K562 (cell line): Measurements from ENCODE around the gene UQCR11. TPM values are rescaled to one million over a fixed set of nuclear protein-coding genes. Genes with fewer than 3 reads are reported as not detected.

Source experiments
- ARHGAP35 ChIP-seq: fragments of 450-650 bp; IDR thresholded peaks from 2 replicates; pipeline ENCODE4 v1.6.1; 2018; ENCODE audit not compliant: partially characterized antibody
- ETV1 ChIP-seq: fragments of 450-650 bp; conservative IDR thresholded peaks from 2 replicates; pipeline ENCODE4 v1.6.1; 2016; ENCODE audit warnings: missing genetic modification characterization, control low read depth, low read depth, missing compliant biosample characterization
- FOXJ3 ChIP-seq: sonication (generic); formaldehyde crosslinking; IDR thresholded peaks from 2 replicates; pipeline ENCODE4 v1.4.0; 2020; ENCODE audit warnings: mild to moderate bottlenecking, missing genetic modification reagents
- KLF16 ChIP-seq: IDR thresholded peaks from 2 replicates; pipeline ENCODE4 v1.6.1; 2016; ENCODE audit warnings: antibody characterized with exemption
- MYNN ChIP-seq, 2 experiments: sonication (generic); formaldehyde crosslinking in 1 of 2; IDR thresholded peaks; 2 replicates each; pipeline versions ENCODE4 v1.5.0 to v1.6.1; 2016 to 2020; ENCODE audit warnings: antibody characterized with exemption in 1 of 2, missing genetic modification reagents in 1 of 2
- U2AF2 ChIP-seq: fragments of 200-400 bp; formaldehyde crosslinking; optimal IDR thresholded peaks from 2 replicates; pipeline ENCODE3; 2017; ENCODE audit warnings: low read depth, mild to moderate bottlenecking, low read length
- ZNF583 ChIP-seq: fragments of 250-450 bp; sonication (Bioruptor Pico); IDR thresholded peaks from 2 replicates; pipeline ENCODE4 v1.4.0; 2020
- polyA plus RNA-seq, 8 experiments: library from polyadenylated mRNA; depleted of rRNA in 4 of 8; stranded (reverse) in 5 of 8; unstranded in 3 of 8; fragments of >200 nt; fragmentation: Nextera tagmentation in 2 of 8; fragmentation: Illumina TruSeq in 1 of 8; extraction: Ambion mirVana in 2 of 8; extraction: Trizol in 1 of 8; gene quantifications; 2 replicates each; pipeline versions ENCODE4 v1.2.1 to v1.2.3, GENCODE V29; 2011 to 2014; ENCODE audit warnings: inconsistent platforms in 1 of 8, missing spikeins in 1 of 8
- total RNA-seq, 7 experiments: library from RNA; depleted of rRNA in 6 of 7; stranded (reverse); fragments of >200 nt in 6 of 7; fragmentation: Illumina TruSeq in 2 of 7; extraction: Trizol in 2 of 7; gene quantifications; 2 replicates each; pipeline versions ENCODE4 v1.2.1 to v1.2.3, GENCODE V29; 2011 to 2021; ENCODE audit warnings: low replicate concordance in 1 of 7
- TF ChIP-seq, protein P1 (sequence below): sonication (generic); formaldehyde crosslinking; IDR thresholded peaks from 2 replicates; pipeline ENCODE4 v1.8.0; 2023; ENCODE audit warnings: missing genetic modification reagents, mild to moderate bottlenecking, borderline replicate concordance
- TF ChIP-seq, protein P2 (sequence below): fragments of 250-450 bp; sonication (Bioruptor Pico); IDR thresholded peaks from 2 replicates; pipeline ENCODE4 v1.5.0; 2022; ENCODE audit warnings: mild to moderate bottlenecking
- TF ChIP-seq, protein P3 (sequence below): fragments of 450-650 bp; IDR thresholded peaks from 2 replicates; pipeline ENCODE4 v1.6.1; 2017; ENCODE audit warnings: mild to moderate bottlenecking, moderate library complexity
- TF ChIP-seq, protein P4 (sequence below): fragments of 250-450 bp; sonication (Bioruptor Pico); IDR thresholded peaks from 2 replicates; pipeline ENCODE4 v1.4.0; 2020
- TF ChIP-seq, protein P5 (sequence below): fragments of 200-800 bp; sonication (Bioruptor generic); IDR thresholded peaks from 2 replicates; pipeline ENCODE4 v1.6.1; 2017; ENCODE audit warnings: missing genetic modification characterization, missing compliant biosample characterization

The UQCR11 gene
- total and polyA plus RNA-seq, 9 of the 15 experiments (the other 6 are each of a cell fraction or from before 2014, with no cell fraction given) = 57.6 to 394 (median 259) TPM

DNA sequence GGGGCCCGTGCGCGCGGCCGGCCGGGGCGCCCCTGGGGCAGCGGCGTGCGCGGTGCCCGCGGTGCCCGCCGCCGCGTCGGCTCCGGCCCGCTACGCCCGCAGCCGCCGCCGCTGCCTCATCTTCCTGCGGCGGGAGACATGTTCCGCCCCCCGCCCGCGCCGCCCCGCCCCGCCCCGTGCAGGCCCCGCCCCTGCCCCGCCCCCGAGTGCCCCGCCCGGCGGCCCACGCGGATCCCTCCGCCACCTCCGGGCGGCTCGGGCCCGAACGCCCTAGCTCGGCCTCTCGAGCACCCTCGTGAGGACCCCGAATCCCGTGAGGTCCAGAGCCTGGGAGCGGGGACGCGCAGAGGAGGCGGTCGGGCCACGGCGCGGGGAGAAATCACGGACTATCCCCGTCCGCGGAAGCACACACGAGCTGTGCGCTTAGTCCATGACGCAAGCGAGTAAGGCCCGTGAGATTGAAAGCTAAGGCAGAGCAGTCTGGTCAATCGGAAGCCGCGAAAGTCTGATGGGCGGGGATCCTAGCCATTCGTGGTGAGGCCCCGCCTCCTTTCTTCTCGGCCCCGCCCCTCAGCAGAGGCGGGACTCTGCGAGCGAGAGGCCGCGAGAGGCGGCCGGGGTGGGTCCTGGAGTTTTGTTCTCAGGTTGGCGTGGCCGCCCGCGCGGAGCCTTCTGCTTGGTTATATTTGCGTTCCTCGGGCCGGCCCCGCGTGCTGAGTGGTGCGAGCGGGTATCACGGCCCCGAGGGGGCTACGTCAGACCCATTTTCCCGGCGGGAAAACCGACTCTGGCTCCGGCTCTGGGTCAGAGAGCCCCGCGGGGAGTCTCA lies 47.4 kb upstream of the UQCR11 start, which contains the start of gene TCF3 (continued):
- TF ChIP-seq, protein P1, sequence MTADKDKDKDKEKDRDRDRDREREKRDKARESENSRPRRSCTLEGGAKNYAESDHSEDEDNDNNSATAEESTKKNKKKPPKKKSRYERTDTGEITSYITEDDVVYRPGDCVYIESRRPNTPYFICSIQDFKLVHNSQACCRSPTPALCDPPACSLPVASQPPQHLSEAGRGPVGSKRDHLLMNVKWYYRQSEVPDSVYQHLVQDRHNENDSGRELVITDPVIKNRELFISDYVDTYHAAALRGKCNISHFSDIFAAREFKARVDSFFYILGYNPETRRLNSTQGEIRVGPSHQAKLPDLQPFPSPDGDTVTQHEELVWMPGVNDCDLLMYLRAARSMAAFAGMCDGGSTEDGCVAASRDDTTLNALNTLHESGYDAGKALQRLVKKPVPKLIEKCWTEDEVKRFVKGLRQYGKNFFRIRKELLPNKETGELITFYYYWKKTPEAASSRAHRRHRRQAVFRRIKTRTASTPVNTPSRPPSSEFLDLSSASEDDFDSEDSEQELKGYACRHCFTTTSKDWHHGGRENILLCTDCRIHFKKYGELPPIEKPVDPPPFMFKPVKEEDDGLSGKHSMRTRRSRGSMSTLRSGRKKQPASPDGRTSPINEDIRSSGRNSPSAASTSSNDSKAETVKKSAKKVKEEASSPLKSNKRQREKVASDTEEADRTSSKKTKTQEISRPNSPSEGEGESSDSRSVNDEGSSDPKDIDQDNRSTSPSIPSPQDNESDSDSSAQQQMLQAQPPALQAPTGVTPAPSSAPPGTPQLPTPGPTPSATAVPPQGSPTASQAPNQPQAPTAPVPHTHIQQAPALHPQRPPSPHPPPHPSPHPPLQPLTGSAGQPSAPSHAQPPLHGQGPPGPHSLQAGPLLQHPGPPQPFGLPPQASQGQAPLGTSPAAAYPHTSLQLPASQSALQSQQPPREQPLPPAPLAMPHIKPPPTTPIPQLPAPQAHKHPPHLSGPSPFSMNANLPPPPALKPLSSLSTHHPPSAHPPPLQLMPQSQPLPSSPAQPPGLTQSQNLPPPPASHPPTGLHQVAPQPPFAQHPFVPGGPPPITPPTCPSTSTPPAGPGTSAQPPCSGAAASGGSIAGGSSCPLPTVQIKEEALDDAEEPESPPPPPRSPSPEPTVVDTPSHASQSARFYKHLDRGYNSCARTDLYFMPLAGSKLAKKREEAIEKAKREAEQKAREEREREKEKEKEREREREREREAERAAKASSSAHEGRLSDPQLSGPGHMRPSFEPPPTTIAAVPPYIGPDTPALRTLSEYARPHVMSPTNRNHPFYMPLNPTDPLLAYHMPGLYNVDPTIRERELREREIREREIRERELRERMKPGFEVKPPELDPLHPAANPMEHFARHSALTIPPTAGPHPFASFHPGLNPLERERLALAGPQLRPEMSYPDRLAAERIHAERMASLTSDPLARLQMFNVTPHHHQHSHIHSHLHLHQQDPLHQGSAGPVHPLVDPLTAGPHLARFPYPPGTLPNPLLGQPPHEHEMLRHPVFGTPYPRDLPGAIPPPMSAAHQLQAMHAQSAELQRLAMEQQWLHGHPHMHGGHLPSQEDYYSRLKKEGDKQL = no peak
- TF ChIP-seq, protein P2, sequence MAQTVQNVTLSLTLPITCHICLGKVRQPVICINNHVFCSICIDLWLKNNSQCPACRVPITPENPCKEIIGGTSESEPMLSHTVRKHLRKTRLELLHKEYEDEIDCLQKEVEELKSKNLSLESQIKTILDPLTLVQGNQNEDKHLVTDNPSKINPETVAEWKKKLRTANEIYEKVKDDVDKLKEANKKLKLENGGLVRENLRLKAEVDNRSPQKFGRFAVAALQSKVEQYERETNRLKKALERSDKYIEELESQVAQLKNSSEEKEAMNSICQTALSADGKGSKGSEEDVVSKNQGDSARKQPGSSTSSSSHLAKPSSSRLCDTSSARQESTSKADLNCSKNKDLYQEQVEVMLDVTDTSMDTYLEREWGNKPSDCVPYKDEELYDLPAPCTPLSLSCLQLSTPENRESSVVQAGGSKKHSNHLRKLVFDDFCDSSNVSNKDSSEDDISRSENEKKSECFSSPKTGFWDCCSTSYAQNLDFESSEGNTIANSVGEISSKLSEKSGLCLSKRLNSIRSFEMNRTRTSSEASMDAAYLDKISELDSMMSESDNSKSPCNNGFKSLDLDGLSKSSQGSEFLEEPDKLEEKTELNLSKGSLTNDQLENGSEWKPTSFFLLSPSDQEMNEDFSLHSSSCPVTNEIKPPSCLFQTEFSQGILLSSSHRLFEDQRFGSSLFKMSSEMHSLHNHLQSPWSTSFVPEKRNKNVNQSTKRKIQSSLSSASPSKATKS (CRISPR knock-in tag) = no peak
- TF ChIP-seq ARHGAP35 (peak; percentile 73), U2AF2 (no peak), ZNF583 (no peak), FOXJ3 (CRISPR knock-in tag) (no peak), MYNN (IDR thresholded peaks at IDR 0.05) (peak; percentile 66; the same call in 1 of the 2 replicates), MYNN (CRISPR knock-in tag; IDR thresholded peaks at IDR 0.05) (no peak), ETV1 (tag) (peak; percentile 65), KLF16 (no peak)
- TF ChIP-seq, protein P3, sequence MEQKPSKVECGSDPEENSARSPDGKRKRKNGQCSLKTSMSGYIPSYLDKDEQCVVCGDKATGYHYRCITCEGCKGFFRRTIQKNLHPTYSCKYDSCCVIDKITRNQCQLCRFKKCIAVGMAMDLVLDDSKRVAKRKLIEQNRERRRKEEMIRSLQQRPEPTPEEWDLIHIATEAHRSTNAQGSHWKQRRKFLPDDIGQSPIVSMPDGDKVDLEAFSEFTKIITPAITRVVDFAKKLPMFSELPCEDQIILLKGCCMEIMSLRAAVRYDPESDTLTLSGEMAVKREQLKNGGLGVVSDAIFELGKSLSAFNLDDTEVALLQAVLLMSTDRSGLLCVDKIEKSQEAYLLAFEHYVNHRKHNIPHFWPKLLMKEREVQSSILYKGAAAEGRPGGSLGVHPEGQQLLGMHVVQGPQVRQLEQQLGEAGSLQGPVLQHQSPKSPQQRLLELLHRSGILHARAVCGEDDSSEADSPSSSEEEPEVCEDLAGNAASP = no peak
- TF ChIP-seq, protein P4, sequence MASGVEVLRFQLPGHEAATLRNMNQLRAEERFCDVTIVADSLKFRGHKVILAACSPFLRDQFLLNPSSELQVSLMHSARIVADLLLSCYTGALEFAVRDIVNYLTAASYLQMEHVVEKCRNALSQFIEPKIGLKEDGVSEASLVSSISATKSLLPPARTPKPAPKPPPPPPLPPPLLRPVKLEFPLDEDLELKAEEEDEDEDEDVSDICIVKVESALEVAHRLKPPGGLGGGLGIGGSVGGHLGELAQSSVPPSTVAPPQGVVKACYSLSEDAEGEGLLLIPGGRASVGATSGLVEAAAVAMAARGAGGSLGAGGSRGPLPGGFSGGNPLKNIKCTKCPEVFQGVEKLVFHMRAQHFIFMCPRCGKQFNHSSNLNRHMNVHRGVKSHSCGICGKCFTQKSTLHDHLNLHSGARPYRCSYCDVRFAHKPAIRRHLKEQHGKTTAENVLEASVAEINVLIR (CRISPR knock-in tag) = peak; percentile 99
- TF ChIP-seq, protein P5, sequence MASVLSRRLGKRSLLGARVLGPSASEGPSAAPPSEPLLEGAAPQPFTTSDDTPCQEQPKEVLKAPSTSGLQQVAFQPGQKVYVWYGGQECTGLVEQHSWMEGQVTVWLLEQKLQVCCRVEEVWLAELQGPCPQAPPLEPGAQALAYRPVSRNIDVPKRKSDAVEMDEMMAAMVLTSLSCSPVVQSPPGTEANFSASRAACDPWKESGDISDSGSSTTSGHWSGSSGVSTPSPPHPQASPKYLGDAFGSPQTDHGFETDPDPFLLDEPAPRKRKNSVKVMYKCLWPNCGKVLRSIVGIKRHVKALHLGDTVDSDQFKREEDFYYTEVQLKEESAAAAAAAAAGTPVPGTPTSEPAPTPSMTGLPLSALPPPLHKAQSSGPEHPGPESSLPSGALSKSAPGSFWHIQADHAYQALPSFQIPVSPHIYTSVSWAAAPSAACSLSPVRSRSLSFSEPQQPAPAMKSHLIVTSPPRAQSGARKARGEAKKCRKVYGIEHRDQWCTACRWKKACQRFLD (CRISPR knock-in tag) = no peak; the same call in 1 of the 2 replicates
